Measurements from ENCODE around the gene C13orf46. TPM values are rescaled to one million over a fixed set of nuclear protein-coding genes. Genes with fewer than 3 reads are reported as not detected.
A peak's percentile ranks its signal among the peaks of the same experiment; 100 is the strongest.

C13orf46 gene
- total RNA-seq, 5 donors from 2014 or later (not counting 1 experiment from before 2014, with no cell fraction given) = 18.4 to 33.9 (median 25.3) TPM

GRCh38 chr13:114010401-114011101, 36.7 kb upstream of the C13orf46 start:
- DNase-seq (peak in 12 of 35 experiments; percentile 7 to 42 (median 20)), ATAC-seq (replicated peaks in 1 of 4) (peak; percentile 42 to 56 (median 51))
- Histone ChIP-seq H3K27me3 (replicated peaks in 1 of 2; ENCODE audit: control insufficient read depth in 2 of 2, extremely low read depth in 1 of 2, insufficient read depth in 2 of 2, low read length in 1 of 2) (peaks cover 0 to 3% of the 10 kb centered on the region in 2 experiments), H3K4me3 (ENCODE audit: control insufficient read depth in 1 of 2, extremely low read depth in 1 of 2, low read length in 1 of 2) (no peak overlapping the region), H3K4me1 (ENCODE audit: control insufficient read depth in 1 of 2, extremely low read depth in 1 of 2, insufficient read depth in 2 of 2, low read length in 2 of 2) (peaks cover 0 to 32% of the 10 kb centered on the region in 2 experiments), H3K9me3 (no peaks in the 10 kb centered on the region), H3K36me3 (ENCODE audit: control insufficient read depth in 2 of 2, extremely low read depth in 1 of 2, insufficient read depth in 1 of 2, low read length in 1 of 2) (peaks cover 20 to 70% of the 10 kb centered on the region in 2 donors), H3K27ac (ENCODE audit: low read length) (no peak overlapping the region)
- ChIA-PET CTCF (no interaction called here), POLR2A (no interaction called here)
- no peaks in the 10 kb centered on the region for H3K27me3 Mint-ChIP-seq
- H3K9me3 Mint-ChIP-seq = no peaks in the 10 kb centered on the region
- peaks cover 18% of the 10 kb centered on the region for H3K36me3 Mint-ChIP-seq
- H3K4me3 Mint-ChIP-seq = no peak overlapping the region
- H3K27ac Mint-ChIP-seq = peak overlapping the region; percentile 69 to 82
- H3K4me1 Mint-ChIP-seq = peaks cover 4 to 7% (median 5%) of the 10 kb centered on the region in 3 donors
- 81% methylated on average over 17 of the region's 37 CpGs for WGBS (ENCODE audit: insufficient coverage)

- 96% methylated on average over 27 of the region's 31 CpGs for WGBS (ENCODE audit: insufficient coverage)
- H3K27me3 ChIP-seq (replicated peaks in 1 of 2; ENCODE audit: control insufficient read depth in 2 of 2, extremely low read depth in 1 of 2, insufficient read depth in 2 of 2, low read length in 1 of 2) = peaks cover 0 to 1% of the 10 kb centered on the region in 2 experiments
- Mint-ChIP-seq H3K27me3 (no peaks in the 10 kb centered on the region), H3K9me3 (no peaks in the 10 kb centered on the region), H3K4me3 (no peak overlapping the region), H3K36me3 (peaks cover 20% of the 10 kb centered on the region), H3K4me1 (peaks cover 4 to 7% (median 5%) of the 10 kb centered on the region in 3 donors), H3K27ac (no peak overlapping the region)
- no peaks in the 10 kb centered on the region for H3K9me3 ChIP-seq
- peaks cover 20 to 70% of the 10 kb centered on the region in 2 donors for H3K36me3 ChIP-seq (ENCODE audit: control insufficient read depth in 2 of 2, extremely low read depth in 1 of 2, insufficient read depth in 1 of 2, low read length in 1 of 2)
- no peak for ATAC-seq (replicated peaks in 1 of 4)
- no peak for DNase-seq
- H3K4me3 ChIP-seq (ENCODE audit: control insufficient read depth in 1 of 2, extremely low read depth in 1 of 2, low read length in 1 of 2) = no peak overlapping the region
- peaks cover 0 to 29% of the 10 kb centered on the region in 2 experiments for H3K4me1 ChIP-seq (ENCODE audit: control insufficient read depth in 1 of 2, extremely low read depth in 1 of 2, insufficient read depth in 2 of 2, low read length in 2 of 2)
- ChIA-PET POLR2A (no interaction called here), CTCF (no interaction called here)
- H3K27ac ChIP-seq (ENCODE audit: low read length) = no peak overlapping the region
Measured at GRCh38 chr13:114009590-114010400, 35.9 kb upstream of the C13orf46 start.

DNA sequence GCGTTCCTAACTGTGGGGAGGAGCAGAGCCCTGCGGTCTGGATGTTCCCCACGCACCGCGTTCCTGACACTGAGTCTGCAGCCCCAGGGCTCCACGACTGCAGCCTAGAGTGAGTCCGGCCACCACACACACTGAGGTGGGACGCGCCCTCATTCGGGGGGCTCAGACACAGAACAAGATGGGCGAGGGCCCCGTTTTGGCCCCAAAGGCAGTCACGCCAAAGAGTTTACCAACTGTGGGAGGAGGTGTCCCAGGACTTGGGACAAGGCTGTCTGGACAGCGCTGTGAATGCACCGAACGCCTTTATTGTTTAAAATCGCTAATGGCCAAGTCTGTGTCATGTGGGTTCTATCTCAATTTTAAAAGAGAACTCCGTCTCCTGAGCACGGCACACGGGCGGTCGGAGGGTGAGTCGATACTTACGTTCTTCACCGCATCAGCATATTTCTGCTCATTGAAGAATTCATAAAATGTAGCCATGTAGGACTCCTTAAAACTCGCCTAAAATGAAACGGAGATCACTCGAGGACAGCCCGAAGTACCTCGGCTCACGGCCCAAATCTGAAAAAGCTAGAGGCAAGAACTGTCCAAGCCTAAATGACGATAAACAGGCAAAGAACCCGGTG, 35.2 kb upstream of the C13orf46 start:
- peaks cover 20 to 69% of the 10 kb centered on the region in 2 donors for H3K36me3 ChIP-seq (ENCODE audit: control insufficient read depth in 2 of 2, extremely low read depth in 1 of 2, insufficient read depth in 1 of 2, low read length in 1 of 2)
- no peaks in the 10 kb centered on the region for H3K27me3 ChIP-seq (replicated peaks in 1 of 2; ENCODE audit: control insufficient read depth in 2 of 2, extremely low read depth in 1 of 2, insufficient read depth in 2 of 2, low read length in 1 of 2)
- DNase-seq (no peak), ATAC-seq (replicated peaks in 1 of 4) (no peak)
- H3K4me1 Mint-ChIP-seq = peaks cover 4 to 7% (median 5%) of the 10 kb centered on the region in 3 donors
- H3K4me3 Mint-ChIP-seq = peak overlapping the region in 1 of 3 donors; percentile 6
- 92% methylated on average over 33 of the region's 33 CpGs for WGBS (ENCODE audit: insufficient coverage)
- H3K9me3 Mint-ChIP-seq = no peaks in the 10 kb centered on the region
- no peaks in the 10 kb centered on the region for H3K27me3 Mint-ChIP-seq
- ChIA-PET POLR2A (no interaction called here), CTCF (no interaction called here)
- no peak overlapping the region for H3K27ac Mint-ChIP-seq
- peaks cover 0 to 22% of the 10 kb centered on the region in 2 experiments for H3K4me1 ChIP-seq (ENCODE audit: control insufficient read depth in 1 of 2, extremely low read depth in 1 of 2, insufficient read depth in 2 of 2, low read length in 2 of 2)
- no peak overlapping the region for H3K27ac ChIP-seq (ENCODE audit: low read length)
- H3K9me3 ChIP-seq = no peaks in the 10 kb centered on the region
- H3K36me3 Mint-ChIP-seq = peaks cover 26% of the 10 kb centered on the region
- H3K4me3 ChIP-seq (ENCODE audit: control insufficient read depth in 1 of 2, extremely low read depth in 1 of 2, low read length in 1 of 2) = no peak overlapping the region

DNA sequence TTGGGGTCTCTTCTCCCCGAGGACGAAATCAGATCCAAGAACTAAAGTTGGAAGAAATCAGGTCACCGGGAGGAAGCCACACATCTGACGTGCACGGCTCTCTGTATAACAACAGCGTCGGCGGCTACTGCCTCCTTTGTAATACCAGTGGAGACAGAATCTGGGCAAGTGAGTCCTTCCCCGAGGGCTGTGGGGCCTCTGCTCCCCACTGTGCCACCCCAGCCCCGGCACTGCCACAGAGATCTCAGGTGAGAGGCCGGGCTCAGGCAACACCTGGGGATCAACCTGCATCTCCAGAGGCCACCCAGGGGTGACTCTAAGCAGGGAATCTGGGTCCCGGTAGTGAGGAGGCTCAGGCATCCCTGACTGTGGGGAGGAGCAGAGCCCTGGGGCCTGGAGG, 33.7 kb upstream of the C13orf46 start:
- Histone ChIP-seq H3K27ac (ENCODE audit: low read length) (no peak overlapping the region), H3K36me3 (ENCODE audit: control insufficient read depth in 2 of 2, extremely low read depth in 1 of 2, insufficient read depth in 1 of 2, low read length in 1 of 2) (peaks cover 18 to 62% of the 10 kb centered on the region in 2 donors), H3K4me1 (ENCODE audit: control insufficient read depth in 1 of 2, extremely low read depth in 1 of 2, insufficient read depth in 2 of 2, low read length in 2 of 2) (peaks cover 0 to 15% of the 10 kb centered on the region in 2 experiments), H3K9me3 (no peaks in the 10 kb centered on the region), H3K27me3 (replicated peaks in 1 of 2; ENCODE audit: control insufficient read depth in 2 of 2, extremely low read depth in 1 of 2, insufficient read depth in 2 of 2, low read length in 1 of 2) (no peaks in the 10 kb centered on the region), H3K4me3 (ENCODE audit: control insufficient read depth in 1 of 2, extremely low read depth in 1 of 2, low read length in 1 of 2) (no peak overlapping the region)
- no peak overlapping the region for H3K4me3 Mint-ChIP-seq
- no peak for ATAC-seq (replicated peaks in 1 of 4)
- 94% methylated on average over 10 of the region's 12 CpGs for WGBS (ENCODE audit: insufficient coverage)
- ChIA-PET CTCF (no interaction called here), POLR2A (no interaction called here)
- H3K4me1 Mint-ChIP-seq = peaks cover 4 to 7% (median 5%) of the 10 kb centered on the region in 3 donors
- H3K9me3 Mint-ChIP-seq = no peaks in the 10 kb centered on the region
- H3K27me3 Mint-ChIP-seq = no peaks in the 10 kb centered on the region
- H3K27ac Mint-ChIP-seq = peak overlapping the region in 1 of 2 donors; percentile 22
- peaks cover 30% of the 10 kb centered on the region for H3K36me3 Mint-ChIP-seq
- DNase-seq = no peak

DNA sequence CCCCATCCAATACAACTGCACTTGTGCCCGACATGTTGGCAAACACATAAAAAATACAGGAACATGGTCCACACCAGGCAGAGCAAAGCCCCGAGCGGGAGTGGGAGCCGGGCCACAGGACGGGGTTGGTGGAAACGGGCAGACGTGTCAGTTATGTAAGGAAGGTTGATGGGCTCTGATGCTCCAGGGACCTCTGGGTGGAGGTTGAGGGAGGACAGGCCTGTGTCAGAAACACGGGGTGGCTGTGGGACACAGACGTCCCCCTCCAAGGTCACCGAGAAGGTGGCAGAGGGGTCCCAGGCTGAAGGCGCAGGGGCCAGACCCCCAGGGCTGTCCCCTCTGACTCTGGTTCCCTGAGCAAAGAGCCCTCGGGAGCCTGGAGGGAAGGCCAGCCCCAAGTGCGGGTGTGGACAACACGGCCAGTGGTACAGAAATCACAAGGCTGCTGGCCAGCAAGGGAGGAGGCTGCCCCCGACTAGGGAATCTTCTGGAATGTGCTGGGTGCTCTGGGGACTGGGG, 31.4 kb upstream of the C13orf46 start:
- H3K27ac Mint-ChIP-seq = no peak overlapping the region
- Histone ChIP-seq H3K27ac (ENCODE audit: low read length) (no peak overlapping the region), H3K36me3 (ENCODE audit: control insufficient read depth in 2 of 2, extremely low read depth in 1 of 2, insufficient read depth in 1 of 2, low read length in 1 of 2) (peaks cover 18 to 64% of the 10 kb centered on the region in 2 donors), H3K4me3 (ENCODE audit: control insufficient read depth in 1 of 2, extremely low read depth in 1 of 2, low read length in 1 of 2) (no peak overlapping the region), H3K9me3 (no peaks in the 10 kb centered on the region), H3K4me1 (ENCODE audit: control insufficient read depth in 1 of 2, extremely low read depth in 1 of 2, insufficient read depth in 2 of 2, low read length in 2 of 2) (peaks cover 0 to 3% of the 10 kb centered on the region in 2 experiments), H3K27me3 (replicated peaks in 1 of 2; ENCODE audit: control insufficient read depth in 2 of 2, extremely low read depth in 1 of 2, insufficient read depth in 2 of 2, low read length in 1 of 2) (no peaks in the 10 kb centered on the region)
- no peaks in the 10 kb centered on the region for H3K9me3 Mint-ChIP-seq
- peak in 1 of 4 experiments; percentile 7 for ATAC-seq (replicated peaks in 1 of 4)
- no peak overlapping the region for H3K4me3 Mint-ChIP-seq
- WGBS (ENCODE audit: insufficient coverage) = 91% methylated on average over 12 of the region's 15 CpGs
- peaks cover 35% of the 10 kb centered on the region for H3K36me3 Mint-ChIP-seq
- ChIA-PET CTCF (no interaction called here), POLR2A (no interaction called here)
- no peak for DNase-seq
- no peaks in the 10 kb centered on the region for H3K4me1 Mint-ChIP-seq
- no peaks in the 10 kb centered on the region for H3K27me3 Mint-ChIP-seq
